Astrocyte of the cerebellum (primary cell): ENCODE results near the gene TSPO.

Experiments used
- DNase-seq: peaks from one replicate; pipeline ENCODE4 v3.0.0-alpha.2; 2011; ENCODE audit warnings: low read depth
- H3K4me3 ChIP-seq: 2 replicates; pipeline ENCODE4 v1.5.1; 2011; ENCODE audit warnings: mild to moderate bottlenecking, low read depth, low read length, moderate library complexity
- CTCF ChIP-seq: IDR thresholded peaks from 2 replicates; pipeline ENCODE4 v1.5.1; 2012; ENCODE audit warnings: low read length, low read depth, moderate library complexity, mild to moderate bottlenecking; ENCODE audit errors: missing control alignments
- in situ Hi-C: cut with HindIII; loops from 2 replicates; pipeline ENCODE4 v1.10.0; 2017; ENCODE audit warnings: low sequenced_read_pairs

TSPO gene

GRCh38 chr22:43110927-43111623, 40.3 kb upstream of the TSPO start:
- no peak for TF ChIP-seq CTCF
- peak overlapping the region; percentile 39 for H3K4me3 ChIP-seq
- in situ Hi-C loops, result no loop called here
- no peak for DNase-seq

- no peak for TF ChIP-seq CTCF
- DNase-seq, result no peak
- in situ Hi-C loops, result no loop called here
- no peak overlapping the region for H3K4me3 ChIP-seq
Measured at GRCh38 chr22:43113526-43114251, 37.7 kb upstream of the TSPO start.

- no peak for DNase-seq
- H3K4me3 ChIP-seq, result no peak overlapping the region
- no peak for TF ChIP-seq CTCF
- in situ Hi-C loops, result no loop called here
Measured at GRCh38 chr22:43114958-43115357, 36.4 kb upstream of the TSPO start.

- in situ Hi-C loops, result no loop called here
- TF ChIP-seq CTCF, result no peak
- H3K4me3 ChIP-seq, result no peak overlapping the region
- no peak for DNase-seq
Measured at GRCh38 chr22:43116932-43117331, 34.4 kb upstream of the TSPO start.

- no peak for DNase-seq
- H3K4me3 ChIP-seq, result no peak overlapping the region
- no peak for TF ChIP-seq CTCF
- in situ Hi-C loops, result no loop called here
Measured at GRCh38 chr22:43118024-43118849, 33.1 kb upstream of the TSPO start.

GRCh38 chr22:43118953-43119458, 32.4 kb upstream of the TSPO start:
- in situ Hi-C loops, result no loop called here
- no peak for TF ChIP-seq CTCF
- DNase-seq, result no peak
- H3K4me3 ChIP-seq, result no peak overlapping the region
